ENCODE data around the gene PTPRQ. TPM values are rescaled to one million over a fixed set of nuclear protein-coding genes. Genes with fewer than 3 reads are reported as not detected.

Gene PTPRQ
- polyA plus RNA-seq, 2 of the 4 experiments (the other 2 are of a cell fraction) = 0.14 to 0.17 TPM

DNA sequence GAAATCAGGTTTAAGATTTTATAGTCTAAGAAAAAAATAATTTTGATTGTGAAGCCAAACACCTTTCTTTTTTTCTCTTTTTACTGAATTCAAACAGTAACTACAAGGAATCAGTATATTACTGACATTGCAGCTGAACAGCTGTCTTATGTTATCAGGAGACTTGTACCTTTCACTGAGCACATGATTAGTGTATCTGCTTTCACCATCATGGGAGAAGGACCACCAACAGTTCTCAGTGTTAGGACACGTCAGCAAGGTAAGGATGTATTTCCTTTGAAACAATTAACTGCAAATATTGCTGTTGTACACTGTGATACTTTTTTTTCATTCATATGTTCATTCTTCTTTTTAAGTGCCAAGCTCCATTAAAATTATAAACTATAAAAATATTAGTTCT lies 50.8 kb downstream of the PTPRQ start:
- ChIA-PET POLR2A (no interaction called here), CTCF (interaction anchor here (0.8 kb wide), 1 partner anchor 22 kb away, joined by 3 read pairs; no protein-coding TSS in a partner anchor)
- FAIRE-seq (no peak), ATAC-seq (no peak), DNase-seq (ENCODE audit: low read depth in 1 of 2, low spot score in 1 of 2) (no peak)
- no peak for TF ChIP-seq HEYL (CRISPR knock-in tag; IDR thresholded peaks at IDR 0.05)
- TF ChIP-seq JUN (IDR thresholded peaks at IDR 0.05) = no peak
- no peak for TF ChIP-seq HOXB13 (CRISPR knock-in tag; IDR thresholded peaks at IDR 0.05; ENCODE audit: low read depth)
- TF ChIP-seq KDM5A (IDR thresholded peaks at IDR 0.05) = no peak
- TF ChIP-seq, protein P1, sequence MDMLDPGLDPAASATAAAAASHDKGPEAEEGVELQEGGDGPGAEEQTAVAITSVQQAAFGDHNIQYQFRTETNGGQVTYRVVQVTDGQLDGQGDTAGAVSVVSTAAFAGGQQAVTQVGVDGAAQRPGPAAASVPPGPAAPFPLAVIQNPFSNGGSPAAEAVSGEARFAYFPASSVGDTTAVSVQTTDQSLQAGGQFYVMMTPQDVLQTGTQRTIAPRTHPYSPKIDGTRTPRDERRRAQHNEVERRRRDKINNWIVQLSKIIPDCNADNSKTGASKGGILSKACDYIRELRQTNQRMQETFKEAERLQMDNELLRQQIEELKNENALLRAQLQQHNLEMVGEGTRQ (IDR thresholded peaks at IDR 0.05) = no peak
- no peak for TF ChIP-seq CBX8 (IDR thresholded peaks at IDR 0.05)
- no peak for TF ChIP-seq ZNF302 (CRISPR knock-in tag; IDR thresholded peaks at IDR 0.05)
- no peak for TF ChIP-seq TP53 (CRISPR knock-in tag; IDR thresholded peaks at IDR 0.05)
- TF ChIP-seq RARB (CRISPR knock-in tag; IDR thresholded peaks at IDR 0.05) = no peak
- TF ChIP-seq RFX5 (IDR thresholded peaks at IDR 0.05) = no peak
- no peak for TF ChIP-seq FOXS1 (CRISPR knock-in tag; IDR thresholded peaks at IDR 0.05)
- no peak for TF ChIP-seq MAZ (IDR thresholded peaks at IDR 0.05; ENCODE audit: borderline replicate concordance, low read depth, low read length)
- TF ChIP-seq, protein P2, sequence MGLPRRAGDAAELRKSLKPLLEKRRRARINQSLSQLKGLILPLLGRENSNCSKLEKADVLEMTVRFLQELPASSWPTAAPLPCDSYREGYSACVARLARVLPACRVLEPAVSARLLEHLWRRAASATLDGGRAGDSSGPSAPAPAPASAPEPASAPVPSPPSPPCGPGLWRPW (IDR thresholded peaks at IDR 0.05) = no peak
- no peak for TF ChIP-seq HDAC2 (IDR thresholded peaks at IDR 0.05)
- TF ChIP-seq NR3C1 (IDR thresholded peaks at IDR 0.05) = no peak
- no peak for TF ChIP-seq BCL3 (IDR thresholded peaks at IDR 0.05)
- Histone ChIP-seq H3K4me1 (no peaks in the 10 kb centered on the region), H3K4me2 (no peak overlapping the region), H3K9me3 (no peaks in the 10 kb centered on the region), H3K4me3 (no peak overlapping the region), H3K27ac (no peak overlapping the region)
- 57% methylated on average over 1 of the region's 1 CpG for WGBS (ENCODE audit: missing lambda C conversion rate)

DNA sequence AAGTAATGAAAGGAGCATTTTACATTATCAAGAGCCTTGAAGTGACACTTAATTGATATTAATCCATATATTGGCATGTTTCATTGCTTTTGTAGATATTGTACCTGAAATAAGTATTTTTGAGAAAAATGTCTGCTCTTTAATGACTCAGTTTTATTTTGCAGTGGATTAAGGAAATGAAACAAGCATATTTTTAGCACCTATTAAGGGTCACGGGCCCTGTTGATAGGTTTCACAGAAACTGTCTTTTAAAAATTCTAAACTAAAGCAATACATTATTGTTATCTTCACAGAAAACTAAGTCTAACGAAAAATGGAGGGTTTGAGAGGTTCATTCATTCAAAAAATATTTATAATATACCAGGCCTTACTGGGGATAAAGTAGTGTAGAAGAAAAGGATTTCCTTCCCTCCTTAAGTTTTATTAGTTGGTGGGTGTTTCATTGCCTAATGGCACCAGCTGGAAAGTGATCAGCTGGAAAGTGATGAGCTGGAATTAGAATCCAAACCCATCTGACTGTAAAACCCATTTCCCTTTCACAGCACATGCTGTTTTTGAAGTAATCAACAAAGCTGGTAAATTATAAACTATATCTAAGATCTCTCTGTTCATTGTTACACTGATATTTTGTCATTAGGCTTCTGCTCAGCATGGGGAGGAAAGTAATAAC lies 54.2 kb downstream of the PTPRQ start:
- no peak for ATAC-seq
- DNase-seq (ENCODE audit: low read depth in 1 of 2, low spot score in 1 of 2) = no peak
- ChIA-PET CTCF (no interaction called here), POLR2A (no interaction called here)
- FAIRE-seq = no peak
- Histone ChIP-seq H3K4me1 (no peaks in the 10 kb centered on the region), H3K27ac (no peak overlapping the region), H3K4me3 (no peak overlapping the region), H3K4me2 (no peak overlapping the region), H3K9me3 (no peaks in the 10 kb centered on the region)
- 35% methylated on average over 2 of the region's 2 CpGs for WGBS (ENCODE audit: missing lambda C conversion rate)
- TF ChIP-seq MAX (IDR thresholded peaks at IDR 0.05) = no peak
- no peak for TF ChIP-seq EHMT2 (IDR thresholded peaks at IDR 0.05; ENCODE audit: low read depth)
- no peak for TF ChIP-seq KDM5A (IDR thresholded peaks at IDR 0.05)
- TF ChIP-seq REST (IDR thresholded peaks at IDR 0.05) = no peak
- TF ChIP-seq CBX2 (IDR thresholded peaks at IDR 0.05; ENCODE audit: borderline replicate concordance, low read depth) = no peak
- TF ChIP-seq HEYL (CRISPR knock-in tag; IDR thresholded peaks at IDR 0.05) = no peak
- TF ChIP-seq, protein P1 (IDR thresholded peaks at IDR 0.05) = no peak
- TF ChIP-seq EP300 (IDR thresholded peaks at IDR 0.05) = no peak
- TF ChIP-seq, protein P2 (IDR thresholded peaks at IDR 0.05) = no peak
- TF ChIP-seq, protein P3, sequence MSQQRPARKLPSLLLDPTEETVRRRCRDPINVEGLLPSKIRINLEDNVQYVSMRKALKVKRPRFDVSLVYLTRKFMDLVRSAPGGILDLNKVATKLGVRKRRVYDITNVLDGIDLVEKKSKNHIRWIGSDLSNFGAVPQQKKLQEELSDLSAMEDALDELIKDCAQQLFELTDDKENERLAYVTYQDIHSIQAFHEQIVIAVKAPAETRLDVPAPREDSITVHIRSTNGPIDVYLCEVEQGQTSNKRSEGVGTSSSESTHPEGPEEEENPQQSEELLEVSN (IDR thresholded peaks at IDR 0.05; ENCODE audit: borderline replicate concordance, low read depth) = no peak
- no peak for TF ChIP-seq NR3C1 (IDR thresholded peaks at IDR 0.05)
- TF ChIP-seq RAD21 (conservative IDR thresholded peaks at IDR 0.05 in 1 of 2, IDR thresholded peaks at IDR 0.05 in 1 of 2) = no peak
- TF ChIP-seq GATA3 (IDR thresholded peaks at IDR 0.05; ENCODE audit: borderline replicate concordance) = no peak
- no peak for TF ChIP-seq CHD4 (IDR thresholded peaks at IDR 0.05; ENCODE audit: borderline replicate concordance)
- no peak for TF ChIP-seq TFCP2L1 (CRISPR knock-in tag; IDR thresholded peaks at IDR 0.05)
- TF ChIP-seq BCL3 (IDR thresholded peaks at IDR 0.05) = no peak
- TF ChIP-seq ZC3H11A (IDR thresholded peaks at IDR 0.05) = no peak
- no peak for TF ChIP-seq FOXS1 (CRISPR knock-in tag; IDR thresholded peaks at IDR 0.05)
- no peak for TF ChIP-seq CHD2 (IDR thresholded peaks at IDR 0.05; ENCODE audit: low read length, partially characterized antibody)
